Lung (tissue), 12 donors: Measurements from ENCODE around the gene HNRNPAB. TPM values are rescaled to one million over a fixed set of nuclear protein-coding genes. Genes with fewer than 3 reads are reported as not detected.

Experiments used
- ATAC-seq: fragments of 200-7000 bp; cut with Tn5 transposase; one replicate; pipeline ENCODE4 v1.9.1; 2020; ENCODE audit warnings: moderate number of reproducible peaks; ENCODE audit not compliant: insufficient read depth, low FRiP score
- DNase-seq, 3 donors: peaks; one replicate each; pipeline ENCODE4 v3.0.0-alpha.2; 2013 to 2017
- H3K27ac ChIP-seq, 2 donors: one replicate each; pipeline ENCODE4 v1.5.1; 2013; ENCODE audit warnings: mild to moderate bottlenecking in 2 of 2, moderate library complexity in 2 of 2, control low read depth in 1 of 2, inconsistent platforms in 1 of 2, low read depth in 1 of 2, low read length in 1 of 2
- H3K27me3 ChIP-seq, 3 donors: one replicate each; pipeline ENCODE4 v1.5.1; 2013; ENCODE audit warnings: low read length in 2 of 3; ENCODE audit not compliant: control insufficient read depth in 3 of 3, insufficient read depth in 3 of 3
- H3K36me3 ChIP-seq, 4 donors: one replicate each; pipeline ENCODE4 v1.5.1; 2013; ENCODE audit warnings: low read length in 4 of 4, mild to moderate bottlenecking in 1 of 4, moderate library complexity in 1 of 4; ENCODE audit not compliant: control insufficient read depth in 4 of 4, insufficient read depth in 4 of 4
- H3K4me1 ChIP-seq, 5 donors: one replicate each; pipeline ENCODE4 v1.5.1; 2013; ENCODE audit warnings: low read length in 5 of 5, mild to moderate bottlenecking in 2 of 5, moderate library complexity in 1 of 5; ENCODE audit not compliant: control insufficient read depth in 5 of 5, insufficient read depth in 5 of 5
- H3K4me3 ChIP-seq: one replicate; pipeline ENCODE4 v1.5.1; 2013; ENCODE audit warnings: mild to moderate bottlenecking, control low read depth, moderate library complexity
- H3K9ac ChIP-seq, 2 donors: one replicate each; pipeline ENCODE4 v1.5.1; 2013; ENCODE audit warnings: low read length in 2 of 2, control low read depth in 1 of 2; ENCODE audit not compliant: insufficient read depth in 1 of 2
- H3K9me3 ChIP-seq, 4 donors: one replicate each; pipeline ENCODE4 v1.5.1; 2013; ENCODE audit warnings: low read length in 3 of 4, mild to moderate bottlenecking in 1 of 4, moderate library complexity in 1 of 4; ENCODE audit not compliant: control insufficient read depth in 4 of 4, insufficient read depth in 3 of 4
- WGBS, 2 donors: extraction: QIAGEN DNeasy Blood & Tissue Kit; methylation state at CpG; one replicate each; pipeline ENCODE4 v1.1.7; 2013; 5-methylcytosine and 5-hydroxymethylcytosine counted together
- polyA plus RNA-seq, 2 donors: library from polyadenylated mRNA; stranded (reverse); fragments of 200-250 nt; gene quantifications; one replicate each; pipeline ENCODE4 v1.2.1, GENCODE V29; 2013
- total RNA-seq, 2 donors: library from RNA; depleted of rRNA in 1 of 2; stranded (reverse); fragments of >200 nt in 1 of 2; gene quantifications; one replicate each; pipeline ENCODE4 v1.2.1, GENCODE V29; 2014 to 2021
- TF ChIP-seq, protein P1 (sequence below): IDR thresholded peaks from 2 replicates; pipeline ENCODE4 v1.5.1; 2012; ENCODE audit warnings: mild to moderate bottlenecking; ENCODE audit errors: control extremely low read depth, extremely low read depth
- donor health status: control.
- donor health status: control.
- donor health status: Bipolar disorder and iron deficiency.
- donor health status: healthy.
- donor health status: DM: yes; HTN: yes; CAD: no.

Gene HNRNPAB
- total and polyA plus RNA-seq, 4 donors = 35.9 to 168 (median 131) TPM

GRCh38 chr5:178187014-178187413 lies 17.3 kb upstream of the HNRNPAB start, which contains the start of gene GMCL2:
GMCL2 (minus strand) TSS chr5:178187371; CDS start chr5:178187299, 72 bp downstream.
- 78 to 92% methylated on average over 27 of the region's 27 CpGs for WGBS, 2 donors
- H3K27me3 ChIP-seq = no peaks in the 10 kb centered on the region
- no peak for ATAC-seq
- DNase-seq = no peak
- no peaks in the 10 kb centered on the region for H3K36me3 ChIP-seq
- H3K9me3 ChIP-seq = no peaks in the 10 kb centered on the region
- H3K27ac ChIP-seq = no peak within 1 kb of the TSS
- H3K4me1 ChIP-seq = no peaks in the 10 kb centered on the region
- H3K4me3 ChIP-seq = no peak within 1 kb of the TSS
- TF ChIP-seq, protein P1, sequence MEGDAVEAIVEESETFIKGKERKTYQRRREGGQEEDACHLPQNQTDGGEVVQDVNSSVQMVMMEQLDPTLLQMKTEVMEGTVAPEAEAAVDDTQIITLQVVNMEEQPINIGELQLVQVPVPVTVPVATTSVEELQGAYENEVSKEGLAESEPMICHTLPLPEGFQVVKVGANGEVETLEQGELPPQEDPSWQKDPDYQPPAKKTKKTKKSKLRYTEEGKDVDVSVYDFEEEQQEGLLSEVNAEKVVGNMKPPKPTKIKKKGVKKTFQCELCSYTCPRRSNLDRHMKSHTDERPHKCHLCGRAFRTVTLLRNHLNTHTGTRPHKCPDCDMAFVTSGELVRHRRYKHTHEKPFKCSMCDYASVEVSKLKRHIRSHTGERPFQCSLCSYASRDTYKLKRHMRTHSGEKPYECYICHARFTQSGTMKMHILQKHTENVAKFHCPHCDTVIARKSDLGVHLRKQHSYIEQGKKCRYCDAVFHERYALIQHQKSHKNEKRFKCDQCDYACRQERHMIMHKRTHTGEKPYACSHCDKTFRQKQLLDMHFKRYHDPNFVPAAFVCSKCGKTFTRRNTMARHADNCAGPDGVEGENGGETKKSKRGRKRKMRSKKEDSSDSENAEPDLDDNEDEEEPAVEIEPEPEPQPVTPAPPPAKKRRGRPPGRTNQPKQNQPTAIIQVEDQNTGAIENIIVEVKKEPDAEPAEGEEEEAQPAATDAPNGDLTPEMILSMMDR = no peak
- no peak within 1 kb of the TSS for H3K9ac ChIP-seq

DNA sequence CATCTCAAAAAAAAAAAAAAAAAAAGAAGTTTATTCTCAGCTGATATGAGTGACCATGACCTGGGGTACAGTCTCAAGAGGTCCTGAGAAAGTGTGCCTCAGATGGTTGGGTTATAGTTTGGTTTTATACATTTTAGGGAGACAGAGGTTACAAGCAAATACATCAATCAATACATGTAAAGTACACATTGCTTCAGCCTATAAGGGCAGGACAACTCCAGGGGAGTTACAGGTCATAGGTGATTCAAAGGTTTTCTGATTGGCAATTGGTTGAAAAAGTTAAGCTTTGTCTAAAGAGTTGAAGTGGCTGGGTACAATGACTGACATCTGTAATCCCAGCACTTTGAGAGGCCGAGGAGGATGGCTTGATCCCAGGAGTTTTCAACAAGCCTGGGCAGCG lies 14.9 kb upstream of the HNRNPAB start:
- no peak overlapping the region for H3K27ac ChIP-seq
- TF ChIP-seq, protein P1 = no peak
- no peaks in the 10 kb centered on the region for H3K27me3 ChIP-seq
- H3K4me3 ChIP-seq = no peak overlapping the region
- 43 to 71% methylated on average over 2 of the region's 2 CpGs for WGBS, 2 donors
- ATAC-seq (no peak), DNase-seq (no peak)
- no peaks in the 10 kb centered on the region for H3K4me1 ChIP-seq
- H3K36me3 ChIP-seq = no peaks in the 10 kb centered on the region
- no peak overlapping the region for H3K9ac ChIP-seq
- no peaks in the 10 kb centered on the region for H3K9me3 ChIP-seq

DNA sequence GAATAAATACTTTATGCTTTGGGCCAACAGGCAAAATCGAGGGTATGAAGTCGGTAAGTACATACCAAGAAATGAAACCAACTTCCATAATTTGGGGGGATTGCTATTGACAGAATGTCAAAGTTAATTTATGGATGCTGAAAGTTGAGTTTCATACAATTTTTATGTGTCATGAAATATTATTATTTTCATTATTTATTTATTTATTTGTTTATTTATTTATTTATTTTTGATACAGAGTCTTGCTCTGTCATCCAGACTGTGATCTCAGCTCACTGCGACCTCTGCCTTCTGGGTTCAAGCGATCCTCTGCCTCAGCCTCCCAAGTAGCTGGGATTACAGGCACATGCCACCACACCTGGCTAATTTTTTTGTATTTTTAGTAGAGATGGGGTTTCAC lies 12.7 kb upstream of the HNRNPAB start:
- H3K27me3 ChIP-seq = no peaks in the 10 kb centered on the region
- no peaks in the 10 kb centered on the region for H3K36me3 ChIP-seq
- no peaks in the 10 kb centered on the region for H3K9me3 ChIP-seq
- no peak for ATAC-seq
- no peaks in the 10 kb centered on the region for H3K4me1 ChIP-seq
- no peak for DNase-seq
- H3K9ac ChIP-seq = no peak overlapping the region
- TF ChIP-seq, protein P1 = no peak
- no peak overlapping the region for H3K4me3 ChIP-seq
- 81 to 85% methylated on average over 4 of the region's 4 CpGs for WGBS, 2 donors
- H3K27ac ChIP-seq = no peak overlapping the region

DNA sequence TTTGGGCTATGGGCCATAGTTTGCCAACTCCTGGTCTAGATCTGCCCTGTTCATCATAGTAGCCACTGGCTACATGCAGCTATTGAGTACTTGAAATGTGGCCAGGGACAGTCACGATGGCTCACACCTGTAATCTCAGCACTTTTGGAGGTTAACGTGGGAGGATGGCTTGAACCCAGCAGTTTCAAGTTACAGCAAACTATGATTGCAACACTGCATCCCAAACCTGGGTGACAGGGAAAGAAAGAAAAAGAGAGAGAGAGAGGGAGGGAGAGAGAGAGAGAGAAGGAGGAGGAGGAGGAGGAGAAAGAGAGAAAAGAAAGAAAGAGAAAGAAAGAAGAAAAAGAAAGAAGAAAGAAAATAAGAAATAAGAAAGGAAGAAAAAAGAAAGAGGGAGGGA lies 12.1 kb upstream of the HNRNPAB start:
- H3K4me3 ChIP-seq = no peak overlapping the region
- ATAC-seq (no peak), DNase-seq (no peak)
- no peak overlapping the region for H3K27ac ChIP-seq
- TF ChIP-seq, protein P1 = no peak
- H3K9me3 ChIP-seq = no peaks in the 10 kb centered on the region
- no peak overlapping the region for H3K9ac ChIP-seq
- H3K27me3 ChIP-seq = no peaks in the 10 kb centered on the region
- 50 to 55% methylated on average over 2 of the region's 2 CpGs for WGBS, 2 donors
- H3K36me3 ChIP-seq = no peaks in the 10 kb centered on the region
- H3K4me1 ChIP-seq = no peaks in the 10 kb centered on the region
